GM19023 (cell line): ENCODE measurements around the gene CHIT1.
"Not testable (repeated sequence)": the region's sequence is repeated elsewhere in the genome, so short reads cannot be mapped to it uniquely, and the experiment has no call there.

Experiments
- ATAC-seq: cut with Tn5 transposase; IDR thresholded peaks from one replicate; pipeline ENCODE4 v1.9.1; 2021; ENCODE audit warnings: mild to moderate bottlenecking, moderate library complexity; ENCODE audit not compliant: unreplicated experiment

The CHIT1 gene

GRCh38 chr1:203266140-203266539, 36.7 kb upstream of the CHIT1 start:
- ATAC-seq: not testable (repeated sequence)

- ATAC-seq: no peak
Measured at GRCh38 chr1:203265541-203265940, 36.1 kb upstream of the CHIT1 start.

GRCh38 chr1:203264052-203264501, 34.6 kb upstream of the CHIT1 start:
- ATAC-seq: no peak

- ATAC-seq: no peak
Measured at GRCh38 chr1:203263496-203263895, 34.0 kb upstream of the CHIT1 start.

GRCh38 chr1:203256636-203257035, 27.2 kb upstream of the CHIT1 start:
- ATAC-seq: not testable (repeated sequence)

- ATAC-seq: not testable (repeated sequence)
Measured at GRCh38 chr1:203254782-203255181, 25.3 kb upstream of the CHIT1 start.

- ATAC-seq: no peak
Measured at GRCh38 chr1:203252678-203253077, 23.2 kb upstream of the CHIT1 start.

GRCh38 chr1:203251466-203251865, 22.0 kb upstream of the CHIT1 start:
- no peak for ATAC-seq

GRCh38 chr1:203250911-203251310, 21.4 kb upstream of the CHIT1 start:
- ATAC-seq: no peak

- ATAC-seq: no peak
Measured at GRCh38 chr1:203244776-203245175, 15.3 kb upstream of the CHIT1 start.

GRCh38 chr1:203241708-203242107, 12.2 kb upstream of the CHIT1 start:
- not testable (repeated sequence) for ATAC-seq

- no peak for ATAC-seq
Measured at GRCh38 chr1:203239526-203240305, 10.2 kb upstream of the CHIT1 start.

GRCh38 chr1:203239081-203239480, 9.6 kb upstream of the CHIT1 start:
- no peak for ATAC-seq

GRCh38 chr1:203238535-203238934, 9.1 kb upstream of the CHIT1 start:
- ATAC-seq: no peak

- ATAC-seq: not testable (repeated sequence)
Measured at GRCh38 chr1:203234901-203235300, 5.4 kb upstream of the CHIT1 start.

- ATAC-seq: no peak
Measured at GRCh38 chr1:203228670-203229069, 803 bp downstream of the CHIT1 start.

- no peak for ATAC-seq
Measured at GRCh38 chr1:203227371-203228083, 1.9 kb downstream of the CHIT1 start.

GRCh38 chr1:203225071-203225470, 4.4 kb downstream of the CHIT1 start:
- no peak for ATAC-seq

GRCh38 chr1:203223012-203223775, 6.3 kb downstream of the CHIT1 start:
- ATAC-seq: no peak

GRCh38 chr1:203219934-203220333, 9.5 kb downstream of the CHIT1 start:
- no peak for ATAC-seq

- no peak for ATAC-seq
Measured at GRCh38 chr1:203219171-203219570, 10.3 kb downstream of the CHIT1 start.
